Hepatocyte (in vitro differentiated cells): ENCODE data around the gene PHB1. TPM values are rescaled to one million over a fixed set of nuclear protein-coding genes. Genes with fewer than 3 reads are reported as not detected.

ENCODE experiments used
- DNase-seq: peaks from one replicate; pipeline ENCODE4 v3.0.0-alpha.2; 2016; ENCODE audit warnings: low spot score
- H2AFZ ChIP-seq: fragments of 200-600 bp; sonication (generic); 2 replicates; pipeline ENCODE4 v1.6.0; 2016; ENCODE audit warnings: antibody characterized with exemption, mild to moderate bottlenecking
- H3K27ac ChIP-seq: fragments of 200-600 bp; sonication (generic); 2 replicates; pipeline ENCODE4 v1.5.1; 2016; ENCODE audit warnings: mild to moderate bottlenecking
- H3K27me3 ChIP-seq: fragments of 200-600 bp; sonication (generic); 2 replicates; pipeline ENCODE4 v1.6.1; 2016
- H3K36me3 ChIP-seq: fragments of 200-600 bp; sonication (generic); replicated peaks from 2 replicates; pipeline ENCODE4 v1.5.1; 2016; ENCODE audit warnings: low read depth; ENCODE audit not compliant: insufficient read depth
- H3K4me1 ChIP-seq: fragments of 200-600 bp; sonication (generic); 2 replicates; pipeline ENCODE4 v1.5.1; 2016; ENCODE audit warnings: mild to moderate bottlenecking, moderate library complexity; ENCODE audit not compliant: insufficient read depth
- H3K4me2 ChIP-seq: fragments of 200-600 bp; sonication (generic); 2 replicates; pipeline ENCODE4 v1.6.0; 2016
- H3K4me3 ChIP-seq: fragments of 200-600 bp; sonication (generic); 2 replicates; pipeline ENCODE4 v1.5.1; 2016; ENCODE audit warnings: mild to moderate bottlenecking
- H3K79me2 ChIP-seq: fragments of 200-600 bp; sonication (generic); 2 replicates; pipeline ENCODE4 v1.6.0; 2017; ENCODE audit warnings: mild to moderate bottlenecking
- H3K9me2 ChIP-seq: fragments of 200-600 bp; sonication (generic); replicated peaks from 2 replicates; pipeline ENCODE4 v1.6.0; 2017; ENCODE audit warnings: mild to moderate bottlenecking; ENCODE audit not compliant: insufficient read depth
- H3K9me3 ChIP-seq: fragments of 200-600 bp; sonication (generic); 2 replicates; pipeline ENCODE4 v1.5.1; 2016; ENCODE audit warnings: low read depth, mild to moderate bottlenecking
- H4K20me1 ChIP-seq: fragments of 200-600 bp; sonication (generic); 2 replicates; pipeline ENCODE4 v1.6.0; 2016; ENCODE audit warnings: mild to moderate bottlenecking; ENCODE audit not compliant: insufficient read depth, poor library complexity, severe bottlenecking
- CTCF ChIP-seq: fragments of 200-600 bp; sonication (generic); IDR thresholded peaks from 2 replicates; pipeline ENCODE4 v1.5.1; 2016; ENCODE audit warnings: antibody characterized with exemption, mild to moderate bottlenecking; ENCODE audit not compliant: poor library complexity
- EZH2 ChIP-seq: fragments of 200-600 bp; sonication (generic); IDR thresholded peaks from 2 replicates; pipeline ENCODE4 v1.6.1; 2016; ENCODE audit warnings: antibody characterized with exemption, mild to moderate bottlenecking, borderline replicate concordance
- EZH2phosphoT487 ChIP-seq: fragments of 200-600 bp; sonication (generic); IDR thresholded peaks from one replicate; pipeline ENCODE4 v1.6.1; 2018; ENCODE audit warnings: antibody characterized with exemption, mild to moderate bottlenecking, low read depth, moderate library complexity; ENCODE audit not compliant: unreplicated experiment, severe bottlenecking
- WGBS: methylation state at CpG from one replicate; pipeline ENCODE4 v1.1.6; 2016; ENCODE audit warnings: low lambda C conversion rate; ENCODE audit errors: missing lambda C conversion rate; 5-methylcytosine and 5-hydroxymethylcytosine counted together
- polyA plus RNA-seq: library from polyadenylated mRNA; unstranded; fragments of >200 nt; fragmentation: Nextera tagmentation; extraction: Ambion mirVana; gene quantifications from 2 replicates; pipeline ENCODE4 v1.2.1, GENCODE V29; 2016
- total RNA-seq: library from RNA; depleted of rRNA; stranded (reverse); fragments of >200 nt; gene quantifications from 2 replicates; pipeline ENCODE4 v1.2.3, GENCODE V29; 2014

PHB1 gene
- total and polyA plus RNA-seq, 2 experiments from 2014 or later: 114 to 171 TPM

DNA sequence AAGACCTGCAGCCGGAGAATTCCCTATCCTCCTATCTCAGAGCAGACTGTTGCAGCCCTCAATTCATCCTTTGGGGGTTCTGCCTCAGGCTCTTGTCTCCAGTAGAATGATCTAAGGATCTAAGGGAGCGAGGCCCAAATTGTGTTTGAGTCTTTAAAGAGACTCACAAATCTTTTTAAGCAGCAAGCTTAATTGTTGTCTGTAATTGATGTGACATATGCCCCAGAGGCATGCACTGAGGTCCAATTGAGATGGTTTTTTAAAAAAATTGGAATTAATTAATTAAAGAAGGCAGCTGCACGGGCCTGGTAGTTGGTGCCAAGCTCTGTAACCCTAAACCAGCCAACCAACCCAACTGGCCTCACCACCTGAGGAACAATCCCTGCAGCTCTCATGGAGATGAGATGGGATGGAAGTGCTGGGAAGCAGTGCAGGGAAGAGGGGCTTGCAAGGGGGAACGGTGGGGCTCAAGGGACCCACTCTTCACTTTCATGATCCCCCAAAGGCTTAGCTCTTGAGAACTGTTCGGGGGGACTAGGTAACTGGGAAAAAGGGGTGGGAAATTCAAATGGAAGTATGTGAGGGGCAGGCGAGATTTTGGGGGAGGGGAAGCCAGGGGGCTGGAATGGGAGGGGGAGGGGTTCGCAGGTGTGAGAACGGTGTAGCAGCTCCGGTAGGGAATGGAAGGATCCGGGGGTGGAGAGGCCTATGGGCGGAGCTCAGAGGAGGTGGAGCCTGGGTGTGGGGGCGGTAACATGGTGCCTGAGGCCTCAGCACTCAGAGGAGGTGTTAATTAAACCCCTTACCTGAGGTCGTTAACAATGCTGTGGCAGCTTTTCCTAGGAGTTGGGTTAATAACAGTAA lies 43.5 kb downstream of the PHB1 start:
- no peak for DNase-seq

GRCh38 chr17:49369760-49370159 lies 44.9 kb downstream of the PHB1 start:
- Histone ChIP-seq H3K27ac (no peak overlapping the region), H3K4me3 (no peak overlapping the region), H3K27me3 (no peaks in the 10 kb centered on the region), H4K20me1 (no peaks in the 10 kb centered on the region), H2AFZ (no peak overlapping the region), H3K4me1 (no peaks in the 10 kb centered on the region), H3K4me2 (no peak overlapping the region), H3K79me2 (no peaks in the 10 kb centered on the region), H3K9me3 (no peaks in the 10 kb centered on the region), H3K36me3 (no peaks in the 10 kb centered on the region), H3K9me2 (no peaks in the 10 kb centered on the region)
- DNase-seq: no peak
- 83% methylated on average over 1 of the region's 1 CpG for WGBS
- TF ChIP-seq EZH2: no peak
- no peak for TF ChIP-seq CTCF

More for the DNA sequence above, 43.5 kb downstream of the PHB1 start:
- Histone ChIP-seq H3K9me2 (no peaks in the 10 kb centered on the region), H2AFZ (no peak overlapping the region), H3K4me2 (no peak overlapping the region), H3K27me3 (no peaks in the 10 kb centered on the region), H3K36me3 (no peaks in the 10 kb centered on the region), H4K20me1 (no peaks in the 10 kb centered on the region), H3K4me3 (no peak overlapping the region), H3K4me1 (no peaks in the 10 kb centered on the region), H3K79me2 (no peaks in the 10 kb centered on the region), H3K27ac (no peak overlapping the region), H3K9me3 (no peaks in the 10 kb centered on the region)
- 42% methylated on average over 6 of the region's 13 CpGs for WGBS
- TF ChIP-seq EZH2 (no peak), CTCF (no peak), EZH2phosphoT487 (no peak)

- H2AFZ ChIP-seq: no peak overlapping the region
- H3K27ac ChIP-seq: no peak overlapping the region
- no peak overlapping the region for H3K4me2 ChIP-seq
- no peaks in the 10 kb centered on the region for H3K36me3 ChIP-seq
- H3K27me3 ChIP-seq: no peaks in the 10 kb centered on the region
- no peaks in the 10 kb centered on the region for H4K20me1 ChIP-seq
- H3K79me2 ChIP-seq: no peaks in the 10 kb centered on the region
- TF ChIP-seq CTCF (no peak), EZH2 (no peak), EZH2phosphoT487 (no peak)
- H3K4me1 ChIP-seq: no peaks in the 10 kb centered on the region
- no peak overlapping the region for H3K4me3 ChIP-seq
- 76% methylated on average over 1 of the region's 1 CpG for WGBS
- H3K9me3 ChIP-seq: no peaks in the 10 kb centered on the region
- no peaks in the 10 kb centered on the region for H3K9me2 ChIP-seq
- DNase-seq: no peak
Measured at GRCh38 chr17:49369089-49369488, 45.6 kb downstream of the PHB1 start.
